OCI-LY3 (cell line): ENCODE measurements around the gene MEIS3.

Experiments
- H2AFZ ChIP-seq: fragments of 200-600, 300-600 bp; shearing (Covaris generic); 2 replicates; pipeline ENCODE4 v1.6.0; 2014; ENCODE audit warnings: antibody characterized with exemption, low read depth, low read length
- H3K27ac ChIP-seq: fragments of 200-600, 300-600 bp; sonication (generic); 2 replicates; pipeline ENCODE4 v1.5.1; 2014; ENCODE audit warnings: mild to moderate bottlenecking, low read length, moderate library complexity, mixed read lengths
- H3K27me3 ChIP-seq: fragments of 200-600, 300-600 bp; sonication (generic); 2 replicates; pipeline ENCODE4 v1.6.1; 2014; ENCODE audit warnings: low read depth, low read length, mixed read lengths
- H3K36me3 ChIP-seq: fragments of 200-600, 300-600 bp; sonication (generic); replicated peaks from 2 replicates; pipeline ENCODE3; 2014; ENCODE audit warnings: low read depth, low read length, mixed read lengths
- H3K4me1 ChIP-seq: fragments of 300-600, 200-600 bp; sonication (generic); 2 replicates; pipeline ENCODE4 v1.6.1; 2014; ENCODE audit warnings: low read length, mixed read lengths
- H3K4me2 ChIP-seq: fragments of 200-600, 300-600 bp; sonication (generic); 2 replicates; pipeline ENCODE4 v1.6.1; 2014; ENCODE audit warnings: low read length, mixed read lengths
- H3K4me3 ChIP-seq: fragments of 300-600, 200-600 bp; sonication (generic); 2 replicates; pipeline ENCODE4 v1.5.1; 2014; ENCODE audit warnings: antibody characterized with exemption, mild to moderate bottlenecking, low read length, moderate library complexity
- H3K79me2 ChIP-seq: fragments of 300-600, 200-600 bp; shearing (Covaris generic); 2 replicates; pipeline ENCODE4 v1.6.1; 2014; ENCODE audit warnings: mild to moderate bottlenecking, low read length, mixed read lengths
- H3K9ac ChIP-seq: fragments of 300-600, 200-600 bp; shearing (Covaris generic); 2 replicates; pipeline ENCODE4 v1.6.0; 2014; ENCODE audit warnings: mild to moderate bottlenecking, low read length, moderate library complexity
- H3K9me3 ChIP-seq: fragments of 200-600, 300-600 bp; shearing (Covaris generic); 2 replicates; pipeline ENCODE4 v1.6.1; 2014; ENCODE audit warnings: low read length, mixed read lengths; ENCODE audit not compliant: insufficient read depth
- H4K20me1 ChIP-seq: fragments of 200-600, 300-600 bp; sonication (generic); 2 replicates; pipeline ENCODE4 v1.6.1; 2016; ENCODE audit warnings: low read length, mixed read lengths; ENCODE audit not compliant: insufficient read depth
- EZH2phosphoT487 ChIP-seq: fragments of 200-600 bp; shearing (Covaris generic); IDR thresholded peaks from 2 replicates; pipeline ENCODE4 v1.6.1; 2018; ENCODE audit warnings: antibody characterized with exemption, mixed run types, low read depth
- TF ChIP-seq, protein P1 (sequence below): fragments of 200-600, 300-600 bp; sonication (generic); IDR thresholded peaks from 2 replicates; pipeline ENCODE4 v1.5.1; 2014; ENCODE audit warnings: antibody characterized with exemption, low read length, low read depth

The MEIS3 gene

DNA sequence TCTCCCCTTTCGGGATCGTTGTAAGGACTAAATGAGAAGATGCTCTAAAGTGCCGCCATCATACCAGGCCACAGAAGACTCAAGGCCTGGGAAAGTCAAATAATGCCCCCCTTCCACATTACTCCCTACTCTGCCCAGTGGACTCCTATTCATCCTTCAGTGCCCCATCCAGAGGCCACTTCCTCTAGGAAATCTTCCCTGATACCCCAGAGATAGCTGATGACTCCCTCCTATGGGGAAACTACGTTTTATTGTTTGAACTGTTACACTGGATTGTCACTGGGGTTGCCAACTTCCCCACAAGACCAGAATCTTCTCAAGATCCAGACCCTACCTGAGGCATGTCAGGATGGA lies 14.2 kb downstream of the MEIS3 start:
- Histone ChIP-seq H2AFZ (no peak overlapping the region), H3K9me3 (no peaks in the 10 kb centered on the region), H3K9ac (no peak overlapping the region), H3K36me3 (no peaks in the 10 kb centered on the region), H3K4me3 (no peak overlapping the region), H4K20me1 (0 out of 2 replicates have a peak, but pooled peaks cover 3% of the 10 kb centered on the region), H3K4me1 (no peaks in the 10 kb centered on the region), H3K79me2 (no peaks in the 10 kb centered on the region), H3K4me2 (no peak overlapping the region), H3K27ac (no peak overlapping the region), H3K27me3 (no peaks in the 10 kb centered on the region)
- TF ChIP-seq EZH2phosphoT487 = no peak
- TF ChIP-seq, protein P1, sequence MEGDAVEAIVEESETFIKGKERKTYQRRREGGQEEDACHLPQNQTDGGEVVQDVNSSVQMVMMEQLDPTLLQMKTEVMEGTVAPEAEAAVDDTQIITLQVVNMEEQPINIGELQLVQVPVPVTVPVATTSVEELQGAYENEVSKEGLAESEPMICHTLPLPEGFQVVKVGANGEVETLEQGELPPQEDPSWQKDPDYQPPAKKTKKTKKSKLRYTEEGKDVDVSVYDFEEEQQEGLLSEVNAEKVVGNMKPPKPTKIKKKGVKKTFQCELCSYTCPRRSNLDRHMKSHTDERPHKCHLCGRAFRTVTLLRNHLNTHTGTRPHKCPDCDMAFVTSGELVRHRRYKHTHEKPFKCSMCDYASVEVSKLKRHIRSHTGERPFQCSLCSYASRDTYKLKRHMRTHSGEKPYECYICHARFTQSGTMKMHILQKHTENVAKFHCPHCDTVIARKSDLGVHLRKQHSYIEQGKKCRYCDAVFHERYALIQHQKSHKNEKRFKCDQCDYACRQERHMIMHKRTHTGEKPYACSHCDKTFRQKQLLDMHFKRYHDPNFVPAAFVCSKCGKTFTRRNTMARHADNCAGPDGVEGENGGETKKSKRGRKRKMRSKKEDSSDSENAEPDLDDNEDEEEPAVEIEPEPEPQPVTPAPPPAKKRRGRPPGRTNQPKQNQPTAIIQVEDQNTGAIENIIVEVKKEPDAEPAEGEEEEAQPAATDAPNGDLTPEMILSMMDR = no peak

DNA sequence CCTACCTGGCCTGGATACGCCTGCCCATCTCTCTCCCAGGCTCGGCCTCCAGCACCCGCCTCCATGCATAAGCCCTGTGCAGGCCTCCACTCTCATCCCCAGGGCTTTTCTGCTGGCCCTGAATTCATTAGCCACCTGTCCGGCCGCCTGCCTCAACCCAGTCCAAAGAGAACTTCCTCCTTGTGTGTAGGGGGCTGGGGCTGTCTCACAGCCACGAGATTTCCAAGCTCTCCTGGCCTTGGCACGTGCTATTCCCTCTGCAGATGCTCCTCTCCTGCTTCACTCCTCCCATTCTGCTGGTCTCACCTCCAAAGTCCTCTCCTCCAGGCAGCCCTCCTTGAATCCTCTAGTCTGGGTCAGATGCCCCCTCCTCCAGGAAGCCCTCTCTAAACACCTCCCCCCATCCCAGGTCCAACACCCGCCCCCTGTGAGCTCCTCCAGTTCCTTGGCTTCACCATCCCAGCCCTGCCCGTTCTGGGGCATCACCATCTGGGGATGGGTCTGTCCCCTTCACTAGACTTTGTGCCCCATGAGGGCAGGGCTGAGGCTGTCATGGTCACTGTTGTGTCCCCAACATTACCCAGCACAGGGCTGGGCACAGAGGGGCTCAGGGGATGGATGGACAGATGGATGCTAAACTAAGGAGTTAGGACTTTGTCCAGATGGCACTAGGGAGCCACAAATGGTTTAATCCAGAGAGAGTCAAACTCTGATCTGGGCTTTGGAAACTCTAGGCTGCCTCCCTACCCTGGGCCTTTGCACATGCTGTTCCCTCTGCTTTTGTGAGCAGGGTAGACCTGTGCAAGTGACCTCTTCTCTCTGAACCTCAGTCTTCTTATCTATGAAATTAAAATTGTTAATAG lies 14.8 kb downstream of the MEIS3 start:
- Histone ChIP-seq H4K20me1 (0 out of 2 replicates have a peak, but pooled peaks cover 3% of the 10 kb centered on the region), H2AFZ (no peak overlapping the region), H3K4me3 (no peak overlapping the region), H3K9ac (no peak overlapping the region), H3K27ac (no peak overlapping the region), H3K36me3 (no peaks in the 10 kb centered on the region), H3K79me2 (no peaks in the 10 kb centered on the region), H3K9me3 (no peaks in the 10 kb centered on the region), H3K4me1 (no peaks in the 10 kb centered on the region), H3K27me3 (no peaks in the 10 kb centered on the region), H3K4me2 (no peak overlapping the region)
- no peak for TF ChIP-seq EZH2phosphoT487

DNA sequence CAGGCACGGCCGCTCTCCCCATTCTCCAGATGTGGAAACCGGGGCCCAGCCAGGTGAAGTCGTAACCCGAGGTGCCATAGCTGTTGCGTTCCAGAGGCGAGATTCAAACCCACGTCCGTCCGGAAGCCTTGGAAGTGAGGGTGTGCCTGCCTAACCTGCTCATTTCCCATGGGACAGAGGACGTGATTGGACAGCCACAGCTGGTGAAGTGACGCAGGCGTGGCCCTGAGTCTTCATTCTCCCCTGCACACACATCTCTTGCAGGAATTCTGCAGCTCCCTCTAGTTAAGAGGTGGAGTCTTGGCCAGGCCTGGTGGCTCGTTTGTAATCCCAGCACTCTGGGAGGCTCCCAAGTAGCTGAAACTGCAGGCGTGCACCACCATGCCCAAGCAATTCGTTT lies 16.8 kb downstream of the MEIS3 start:
- no peak overlapping the region for H3K4me2 ChIP-seq
- H3K4me3 ChIP-seq = no peak overlapping the region
- no peaks in the 10 kb centered on the region for H3K79me2 ChIP-seq
- H2AFZ ChIP-seq = no peak overlapping the region
- TF ChIP-seq, protein P1 = no peak
- no peak for TF ChIP-seq EZH2phosphoT487
- no peak overlapping the region for H3K9ac ChIP-seq
- 0 out of 2 replicates have a peak, but pooled peaks cover 3% of the 10 kb centered on the region for H4K20me1 ChIP-seq
- no peaks in the 10 kb centered on the region for H3K4me1 ChIP-seq
- no peak overlapping the region for H3K27ac ChIP-seq
- no peaks in the 10 kb centered on the region for H3K36me3 ChIP-seq
- H3K9me3 ChIP-seq = no peaks in the 10 kb centered on the region
- H3K27me3 ChIP-seq = no peaks in the 10 kb centered on the region

DNA sequence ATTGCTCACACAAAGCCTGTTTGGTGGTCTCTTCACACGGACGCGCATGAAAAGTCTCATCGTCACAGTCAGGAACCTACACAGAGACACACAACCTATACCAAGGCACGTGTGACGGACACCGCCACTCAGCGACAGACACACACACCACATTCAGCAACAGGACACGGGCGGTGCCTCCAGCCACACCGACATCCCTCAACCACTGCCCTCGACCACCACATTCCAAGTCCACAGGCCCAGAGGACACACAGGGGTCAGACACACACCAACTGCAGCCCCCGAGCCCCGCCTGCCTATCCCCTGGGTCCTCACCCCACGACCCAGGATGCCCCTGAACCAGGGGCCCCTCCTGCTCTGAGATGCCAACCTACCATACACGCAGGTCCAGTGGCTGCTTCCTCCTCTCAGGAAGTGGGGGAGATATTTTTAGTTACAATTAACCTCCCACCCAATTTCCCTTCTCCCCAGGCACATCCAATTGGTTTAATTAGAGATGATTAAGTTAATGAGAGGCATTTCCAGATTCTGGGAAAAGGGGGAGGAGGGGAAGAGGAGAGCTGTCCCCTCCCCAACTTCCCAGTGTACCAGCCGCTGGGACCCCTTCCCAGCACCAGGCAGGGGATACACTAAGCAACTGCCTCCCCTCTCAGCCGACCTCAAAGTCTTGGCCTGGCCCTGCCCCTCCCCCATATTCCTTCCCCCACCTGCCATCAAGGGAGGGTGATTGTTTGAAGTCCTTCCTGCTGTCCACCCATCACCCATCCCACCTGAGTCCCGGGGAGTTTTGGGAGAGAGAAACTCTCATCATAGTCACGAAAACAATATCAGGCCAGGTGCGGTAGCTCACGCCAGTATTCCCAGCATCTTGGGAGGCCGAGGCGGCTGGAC lies 20.4 kb downstream of the MEIS3 start:
- Histone ChIP-seq H3K27me3 (no peaks in the 10 kb centered on the region), H3K4me2 (no peak overlapping the region), H3K9ac (no peak overlapping the region)

More for the DNA sequence above, 20.4 kb downstream of the MEIS3 start:
- Histone ChIP-seq H3K4me3 (no peak overlapping the region), H3K9me3 (no peaks in the 10 kb centered on the region), H3K27ac (no peak overlapping the region), H3K79me2 (no peaks in the 10 kb centered on the region), H3K36me3 (no peaks in the 10 kb centered on the region), H2AFZ (no peak overlapping the region), H3K4me1 (no peaks in the 10 kb centered on the region), H4K20me1 (no peaks in the 10 kb centered on the region)
- no peak for TF ChIP-seq EZH2phosphoT487
- TF ChIP-seq, protein P1 = no peak
